GM18873 (cell line): ENCODE data around the gene WSCD2.

Experiments
- ATAC-seq: cut with Tn5 transposase; IDR thresholded peaks from one replicate; pipeline ENCODE4 v1.9.1; 2021; ENCODE audit warnings: mild to moderate bottlenecking, moderate library complexity, moderate number of reproducible peaks; ENCODE audit not compliant: unreplicated experiment, low FRiP score

The WSCD2 gene

DNA sequence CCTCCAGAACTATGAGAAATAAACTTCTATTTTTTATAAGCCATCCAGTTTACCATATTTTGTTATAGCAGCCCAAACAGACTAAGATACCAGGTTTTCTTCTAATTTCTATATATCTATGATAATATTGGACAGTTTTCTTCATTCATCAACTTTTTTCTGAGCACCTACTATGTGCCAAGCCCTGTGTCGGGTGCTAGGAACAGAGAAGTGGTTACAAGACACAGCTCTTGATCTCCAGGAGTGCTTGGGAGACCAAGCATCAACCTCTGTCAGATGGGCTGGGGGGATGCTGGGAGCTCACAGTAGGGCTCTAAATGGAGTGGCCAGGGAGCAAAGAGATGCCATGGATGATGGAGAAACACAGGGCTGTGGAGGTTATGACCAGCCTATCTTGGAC is 2.9 kb upstream of the WSCD2 start:
- ATAC-seq, result no peak

DNA sequence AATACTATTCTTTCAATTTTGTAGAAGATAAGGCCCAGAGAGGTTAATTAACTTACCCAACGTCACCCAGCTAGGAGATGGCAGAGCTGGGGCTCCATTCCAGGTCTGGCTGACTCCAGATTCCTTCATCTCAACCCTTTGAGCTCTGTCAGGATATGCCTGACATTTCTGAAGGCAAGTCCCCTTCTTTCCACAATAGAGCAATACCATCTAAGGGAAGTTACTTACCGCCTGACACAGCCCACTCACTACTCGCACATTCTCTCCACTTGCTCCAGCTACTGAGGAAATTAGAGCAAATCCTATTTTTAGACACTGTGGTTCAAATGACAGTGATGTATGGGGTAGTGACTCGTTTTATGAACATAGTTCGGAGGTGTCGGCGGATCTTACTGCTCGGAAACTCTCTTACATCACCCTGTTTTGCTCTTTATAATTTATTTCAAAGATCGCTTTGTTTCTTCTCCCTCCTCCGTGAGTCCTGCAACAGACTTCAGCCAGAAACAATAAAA is 2.0 kb upstream of the WSCD2 start:
- no peak for ATAC-seq

DNA sequence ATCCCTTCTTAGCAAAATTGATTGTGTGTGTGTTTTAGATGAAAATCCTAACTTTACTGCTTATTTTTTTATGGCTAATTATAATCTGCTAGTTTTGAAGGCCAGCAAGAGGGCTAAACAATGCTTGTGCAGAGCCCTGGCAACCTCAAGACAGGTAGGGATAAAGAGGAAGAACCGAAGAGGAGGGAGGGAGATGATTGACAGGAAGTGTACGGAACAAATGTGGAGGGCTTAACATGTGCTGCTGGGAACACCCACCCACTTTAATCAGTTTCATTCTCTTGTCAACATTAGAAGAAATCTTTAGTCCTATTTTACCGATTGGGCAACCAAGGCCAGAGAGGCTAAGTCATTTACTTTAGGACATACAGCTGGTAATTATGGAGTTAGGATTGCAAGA is 1.4 kb upstream of the WSCD2 start:
- ATAC-seq, result no peak

DNA sequence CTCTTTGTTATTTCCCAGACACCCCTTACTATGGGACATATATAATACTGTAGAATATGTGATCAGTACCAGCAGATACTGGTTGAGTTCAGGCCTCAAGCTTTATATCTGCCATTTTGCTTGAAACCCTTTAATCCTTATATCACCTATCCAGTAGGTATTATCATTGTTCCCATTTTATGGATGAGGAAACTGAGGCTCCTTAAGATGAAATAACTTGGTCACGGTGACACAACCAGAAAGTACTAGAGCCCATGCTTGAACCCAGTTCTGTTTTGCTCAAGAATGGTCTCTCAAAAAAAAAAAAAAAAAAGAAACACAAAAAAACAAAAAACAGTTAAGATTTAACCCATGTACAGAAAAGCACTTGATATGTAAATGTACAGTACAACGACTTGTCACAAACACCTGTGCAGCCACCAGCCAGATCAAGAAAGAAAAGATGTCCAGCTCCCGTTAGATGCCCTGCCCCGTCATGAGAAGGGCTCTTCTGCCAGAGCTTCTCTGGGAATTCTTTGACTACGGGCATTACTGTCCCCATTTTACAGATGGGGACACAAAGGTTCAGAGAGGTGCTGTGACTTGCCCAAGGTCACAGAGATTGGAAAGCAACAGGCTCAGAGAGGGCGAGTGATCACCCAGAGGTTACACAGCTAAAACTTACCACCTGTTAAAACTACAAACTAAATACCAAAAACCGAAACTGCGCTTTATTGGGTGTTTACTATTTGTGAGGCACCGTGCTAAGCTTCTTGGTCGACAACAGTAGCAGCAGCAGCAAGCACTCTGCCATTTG is 669 bp upstream of the WSCD2 start:
- ATAC-seq, result no peak

DNA sequence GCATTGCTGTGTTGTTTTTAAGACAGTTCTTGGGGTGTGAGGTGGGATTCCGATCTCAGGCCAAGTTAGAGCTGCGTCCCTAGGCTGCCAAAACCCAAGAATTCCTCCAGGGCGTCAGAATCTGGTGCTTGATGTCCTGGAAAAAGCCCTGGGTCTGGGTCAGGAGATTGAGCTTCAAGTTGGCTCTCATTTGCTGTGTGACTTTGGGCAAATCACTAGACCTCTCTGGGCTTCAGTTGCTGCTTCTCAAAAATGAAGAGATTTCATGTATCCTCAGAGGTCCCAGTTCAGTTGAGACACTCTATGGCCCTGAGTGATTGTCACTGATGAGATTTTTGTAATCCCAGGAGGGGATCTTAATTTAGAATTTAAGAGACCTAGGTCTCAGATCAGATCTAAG is 1.9 kb downstream of the WSCD2 start:
- no peak for ATAC-seq

DNA sequence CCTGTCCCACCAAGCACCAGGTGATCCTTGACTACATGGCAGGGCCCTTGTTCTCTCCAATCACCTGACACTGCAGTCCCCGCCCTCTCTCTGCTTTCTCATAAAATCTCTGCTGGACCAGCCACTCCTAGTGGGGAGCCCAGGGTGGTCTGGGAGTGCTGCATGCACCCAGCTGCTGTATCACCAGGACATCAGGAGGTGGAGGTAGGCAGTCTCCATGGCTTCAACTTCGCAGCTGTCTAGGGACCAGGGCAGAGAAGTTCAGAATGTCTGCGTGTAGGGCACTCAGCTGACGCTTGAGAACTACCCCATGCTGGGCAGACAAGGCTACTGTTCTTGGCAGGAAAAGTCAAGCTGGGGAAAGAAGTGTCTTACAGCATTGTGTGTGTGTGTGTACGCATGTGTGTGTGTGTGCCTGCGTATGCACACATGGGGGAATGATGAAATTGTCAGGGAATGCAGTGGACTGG is 2.6 kb downstream of the WSCD2 start:
- ATAC-seq, result no peak

DNA sequence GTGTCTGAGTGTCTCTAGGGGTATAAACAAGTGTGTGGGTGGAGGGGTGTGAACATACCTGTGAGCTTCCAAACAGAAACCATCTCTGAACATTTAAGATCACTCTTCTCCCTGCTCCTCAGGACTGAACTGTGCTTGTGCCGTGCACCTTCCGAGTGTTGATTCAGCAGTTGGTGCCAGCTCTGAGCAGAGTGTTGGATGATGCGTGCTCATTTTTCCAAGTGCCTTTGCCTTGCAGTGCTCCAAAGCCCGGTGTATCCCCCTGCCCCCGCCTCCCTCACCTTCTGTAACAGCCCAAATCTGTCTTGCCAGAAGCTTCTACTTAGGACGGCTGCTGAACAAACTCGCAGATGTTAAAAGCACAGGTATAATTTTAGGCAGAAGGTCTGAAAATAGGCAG is 4.4 kb downstream of the WSCD2 start:
- ATAC-seq, result no peak

DNA sequence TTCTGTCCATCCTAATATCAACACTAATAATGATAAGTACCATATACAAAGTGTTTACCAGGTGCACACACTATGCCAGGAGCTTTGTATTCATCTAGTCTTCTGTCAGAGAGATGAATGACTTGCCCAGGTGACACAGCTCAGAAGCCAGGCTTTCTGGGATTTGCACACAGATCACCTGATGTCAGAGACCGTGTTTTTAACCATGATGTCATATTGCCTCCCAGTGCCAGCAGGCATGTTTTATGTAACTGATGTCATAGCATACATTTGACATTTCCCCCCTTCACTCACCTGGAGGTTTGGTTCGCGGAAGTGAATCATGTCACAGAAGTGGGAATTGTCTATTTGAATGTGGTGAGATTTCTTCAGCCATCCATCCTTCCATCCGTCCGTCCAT is 5.7 kb downstream of the WSCD2 start:
- ATAC-seq, result no peak

DNA sequence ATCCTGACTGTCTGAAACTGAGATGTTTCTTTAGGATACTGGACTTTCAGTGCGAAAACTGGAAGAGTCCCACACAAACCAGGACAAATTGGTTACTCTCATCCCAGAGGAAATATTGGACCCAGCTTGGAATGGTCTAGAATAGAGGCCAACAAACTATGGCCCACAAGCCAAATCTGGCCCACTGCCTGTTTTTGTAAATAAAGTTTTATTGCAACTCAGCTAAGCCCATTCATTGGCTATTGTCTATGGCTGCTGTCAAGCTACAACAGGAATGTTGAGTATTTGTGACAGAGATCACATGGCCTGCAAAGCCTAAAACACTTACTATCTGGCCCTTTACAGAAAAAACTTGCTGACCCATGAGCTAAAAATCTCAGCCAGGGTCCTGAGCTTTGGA is 6.5 kb downstream of the WSCD2 start:
- no peak for ATAC-seq

DNA sequence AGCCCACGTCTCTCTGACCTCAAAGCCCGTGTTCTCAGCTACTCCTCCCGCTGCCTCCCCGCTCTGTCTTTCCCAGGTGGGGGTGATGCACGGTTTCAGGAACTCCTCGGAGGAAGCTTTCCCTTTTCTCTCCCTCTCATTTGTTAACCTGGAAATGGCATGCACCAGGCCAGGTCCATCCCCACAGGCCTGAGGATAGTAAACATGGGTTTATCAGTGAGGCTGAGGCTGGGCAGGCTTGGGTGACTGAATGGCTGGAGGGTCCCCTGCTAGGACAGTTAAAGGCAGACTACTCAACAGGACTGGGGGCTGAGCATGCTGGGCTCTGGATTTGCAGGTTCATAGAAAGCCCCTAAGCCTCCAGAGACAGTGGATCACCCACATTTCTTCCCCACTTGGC is 7.6 kb downstream of the WSCD2 start:
- no peak for ATAC-seq

DNA sequence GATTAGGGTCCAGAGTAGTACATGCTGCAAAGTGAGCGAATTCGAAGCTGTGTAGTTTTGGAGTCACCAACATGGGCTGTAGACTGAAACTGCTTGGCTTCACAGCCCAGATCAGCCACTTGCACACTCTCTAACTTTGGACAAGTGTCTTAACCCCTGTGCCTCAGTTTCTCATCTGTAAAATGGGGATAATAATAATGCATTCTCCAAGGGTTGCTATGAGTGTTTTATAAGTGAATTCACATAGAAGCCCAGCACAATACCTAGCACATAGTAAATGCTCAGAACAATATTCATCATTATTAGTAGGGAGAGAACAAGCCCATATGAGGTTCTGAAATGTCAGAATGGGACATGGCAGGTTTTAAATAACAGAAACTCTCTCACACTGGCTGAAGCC is 10.4 kb downstream of the WSCD2 start:
- ATAC-seq, result no peak

DNA sequence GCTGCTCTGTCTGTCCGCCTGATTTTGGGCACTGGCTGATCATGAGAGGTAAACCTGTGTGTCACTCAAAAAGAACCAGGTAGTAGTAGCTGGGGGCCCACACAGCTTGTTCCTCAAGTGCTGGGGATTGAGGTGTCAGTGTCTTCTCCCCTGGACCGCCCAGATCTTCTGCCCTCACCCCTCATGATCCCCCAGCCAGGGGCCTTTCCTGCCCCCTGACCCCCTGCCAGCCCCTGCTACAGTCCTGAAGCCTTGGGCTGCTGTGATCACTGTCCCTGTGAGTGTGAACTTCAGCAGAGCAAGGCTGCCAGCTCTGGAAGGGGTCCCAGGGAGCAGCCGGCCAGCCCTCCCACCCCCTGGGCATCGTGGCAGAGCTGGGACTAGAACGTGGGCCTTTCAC is 11.4 kb downstream of the WSCD2 start:
- no peak for ATAC-seq

DNA sequence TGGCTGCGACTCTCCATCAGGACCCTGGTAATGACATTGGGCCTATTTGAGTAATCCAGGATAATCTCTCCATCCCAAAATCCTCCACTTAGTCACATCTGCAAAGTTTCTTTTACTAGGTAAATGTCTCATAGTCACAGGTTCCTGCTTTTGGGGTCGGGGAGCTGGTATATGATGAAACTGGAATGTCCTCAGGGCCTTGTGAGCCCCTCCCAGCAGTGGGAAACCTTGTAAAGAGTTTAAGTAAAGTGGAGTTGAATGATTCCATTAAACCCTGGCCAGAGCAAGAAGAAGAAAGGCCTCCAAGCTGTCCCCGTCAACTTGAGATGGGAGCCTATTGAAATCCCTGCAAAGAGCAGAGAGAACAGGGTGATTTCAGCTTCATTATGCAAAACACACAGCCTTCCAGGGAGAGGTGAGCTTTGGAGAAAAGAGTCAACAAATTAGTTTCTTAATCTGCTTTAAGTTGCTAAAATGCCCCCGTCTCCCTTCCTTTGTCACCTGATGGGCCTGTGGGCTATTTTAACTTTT is 12.6 kb downstream of the WSCD2 start:
- ATAC-seq, result no peak

DNA sequence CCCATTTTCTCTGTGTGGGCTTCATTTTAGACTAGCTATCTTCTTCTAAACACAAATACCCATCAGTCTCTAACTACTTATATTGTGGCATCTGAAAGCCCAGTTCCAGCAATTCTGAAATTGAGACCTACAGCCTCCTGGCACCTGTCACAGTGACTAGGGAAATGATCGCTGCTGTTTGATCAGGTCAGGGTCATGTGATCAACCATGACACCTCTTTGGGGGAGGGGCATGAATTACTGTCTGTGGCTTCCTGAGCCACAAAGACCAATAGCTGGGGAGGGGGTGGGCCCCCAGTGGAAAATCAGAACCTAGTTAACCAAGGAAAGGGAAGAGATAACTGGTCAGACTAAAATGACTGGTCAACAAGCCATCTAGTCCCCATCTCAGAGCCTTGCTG is 14.1 kb downstream of the WSCD2 start:
- no peak for ATAC-seq

DNA sequence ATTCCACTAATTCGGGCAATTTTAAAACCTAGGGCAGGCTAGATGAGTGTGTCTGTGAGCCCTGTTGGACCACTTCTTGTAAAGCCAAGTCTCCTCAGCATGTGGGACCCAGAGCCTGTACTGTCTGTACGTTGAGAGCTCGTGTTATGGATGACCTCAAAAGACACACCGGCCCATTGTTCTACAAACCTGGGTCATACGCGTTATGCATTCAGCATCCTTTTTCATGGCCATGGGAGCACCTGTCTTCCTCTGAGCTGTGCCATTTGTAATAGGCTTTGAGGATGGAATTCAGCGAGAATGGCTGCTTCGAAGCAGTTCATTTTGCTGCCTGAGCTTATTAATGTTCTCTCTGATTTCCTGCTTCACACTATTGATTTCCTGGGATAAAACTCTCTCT is 15.0 kb downstream of the WSCD2 start:
- ATAC-seq, result no peak

DNA sequence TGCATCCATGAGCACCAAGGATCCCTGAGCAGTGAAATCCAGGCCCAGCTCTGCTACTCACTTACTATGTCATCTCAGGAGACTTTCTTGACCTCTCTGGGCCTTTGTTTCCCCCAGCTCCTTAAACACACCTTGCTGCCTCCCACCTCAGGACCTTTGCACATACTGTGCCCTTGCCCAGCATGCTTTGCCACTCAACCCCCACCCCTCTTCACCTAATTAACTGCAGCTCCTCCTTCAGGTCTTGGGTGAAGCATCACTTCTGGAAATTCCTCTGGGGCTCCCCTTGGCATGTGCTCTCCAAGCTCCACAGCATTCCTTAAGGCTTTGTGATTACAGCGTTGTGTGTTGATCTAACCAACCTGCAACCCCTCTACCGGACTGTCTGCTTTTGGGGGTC is 15.9 kb downstream of the WSCD2 start:
- ATAC-seq, result no peak

DNA sequence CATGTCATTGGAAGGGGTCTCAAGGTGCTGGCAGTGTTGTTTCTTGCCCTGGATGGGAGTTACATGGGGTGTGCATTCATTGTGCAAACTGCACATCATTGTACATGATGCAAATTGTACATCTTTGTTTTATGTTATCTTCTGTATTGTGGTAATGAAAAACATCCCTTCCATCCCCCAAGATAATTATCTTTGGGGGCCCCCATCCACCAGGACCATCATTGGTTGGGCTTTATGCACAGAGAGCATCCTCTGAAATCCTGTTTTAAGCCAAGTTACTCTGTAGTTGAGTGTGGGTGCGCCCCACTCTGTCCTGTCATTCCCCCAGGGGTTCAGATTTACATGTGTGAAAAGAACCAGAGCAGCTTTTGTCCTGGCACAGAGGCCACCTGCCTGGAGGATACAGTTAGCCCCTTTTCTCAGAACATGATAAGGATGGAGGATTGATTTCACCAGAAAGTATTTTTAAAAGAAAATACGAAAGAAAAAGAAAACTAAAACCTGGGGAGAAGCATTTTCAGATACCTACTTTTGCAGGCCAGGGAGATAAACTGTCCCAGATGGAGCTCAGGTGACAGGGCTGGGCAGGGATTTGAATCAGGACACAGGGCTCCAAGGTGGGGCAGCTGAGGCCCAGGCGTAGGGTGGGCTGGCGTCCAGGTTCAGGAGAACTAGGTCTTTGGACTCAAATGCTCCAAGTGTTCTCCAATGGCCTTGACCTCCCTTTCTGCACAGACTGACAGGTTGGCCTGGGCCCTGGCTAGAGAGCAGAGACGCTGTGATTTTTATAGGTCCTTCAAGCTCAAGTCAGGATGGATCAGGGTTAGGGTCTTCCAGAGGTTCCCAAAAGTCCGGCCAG is 17.2 kb downstream of the WSCD2 start:
- ATAC-seq, result no peak

DNA sequence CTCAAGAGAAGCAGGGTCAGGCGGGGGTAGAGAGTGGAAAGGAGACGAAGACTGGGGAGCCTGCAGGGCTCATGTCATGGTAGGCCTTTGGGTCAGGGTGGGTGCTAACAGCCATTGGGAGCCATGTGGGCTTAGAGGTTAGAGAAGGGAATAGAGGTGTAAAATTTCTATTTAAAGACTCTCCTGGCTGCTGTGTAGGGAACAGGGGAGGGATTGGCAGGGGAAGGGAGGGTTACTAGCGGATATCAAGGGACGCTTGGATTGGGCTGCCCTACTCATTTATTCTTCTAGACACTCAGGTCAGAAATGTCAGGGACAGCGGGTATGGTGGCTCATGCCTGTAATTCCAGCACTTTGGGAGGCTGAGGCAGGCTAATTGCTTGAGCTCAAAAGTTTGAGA is 18.2 kb downstream of the WSCD2 start:
- no peak for ATAC-seq

DNA sequence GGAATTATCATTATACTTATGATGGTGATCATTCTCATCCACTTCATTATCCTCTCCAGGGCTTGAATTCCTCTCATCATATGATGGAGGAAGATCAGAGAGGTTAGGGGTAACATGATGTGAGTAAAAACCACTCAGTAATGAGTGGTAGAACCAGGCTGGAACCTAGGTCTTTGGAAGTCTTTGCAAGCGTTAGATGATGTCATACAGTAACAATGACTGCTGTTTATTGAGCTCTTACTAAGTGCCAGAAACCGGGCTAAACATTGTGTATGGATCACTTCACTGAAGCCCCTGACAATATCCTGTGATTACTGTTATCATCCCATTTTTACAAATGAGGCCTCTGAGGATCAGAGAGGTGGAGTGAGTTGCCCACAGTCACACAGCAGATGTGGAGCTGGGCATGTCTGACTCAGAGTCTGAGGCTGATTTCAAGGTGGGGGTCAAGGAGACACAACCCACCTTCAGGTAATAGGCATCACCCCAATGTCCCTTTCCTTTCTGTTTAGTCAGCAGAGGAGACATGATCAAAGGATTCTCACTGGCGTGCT is 19.5 kb downstream of the WSCD2 start:
- no peak for ATAC-seq

DNA sequence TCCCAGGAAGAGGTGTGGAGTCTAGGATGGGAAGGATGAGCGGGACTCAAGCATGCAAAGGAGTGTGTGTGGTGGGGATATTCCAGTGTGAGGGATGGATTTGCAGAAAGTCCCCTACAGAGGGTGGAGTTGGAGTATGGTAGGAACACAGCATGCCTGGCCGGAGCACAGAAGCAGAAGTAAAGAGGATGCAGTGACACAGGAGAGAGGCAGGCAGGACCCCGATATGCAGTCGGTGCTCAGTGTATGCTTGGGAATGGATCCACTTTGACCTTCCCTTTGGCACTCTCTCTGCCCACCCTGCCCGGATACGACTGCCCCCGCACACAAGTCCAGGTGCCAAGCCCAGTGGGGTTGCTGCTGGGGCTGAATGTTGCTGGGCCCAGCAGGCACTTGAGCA is 21.3 kb downstream of the WSCD2 start:
- no peak for ATAC-seq

DNA sequence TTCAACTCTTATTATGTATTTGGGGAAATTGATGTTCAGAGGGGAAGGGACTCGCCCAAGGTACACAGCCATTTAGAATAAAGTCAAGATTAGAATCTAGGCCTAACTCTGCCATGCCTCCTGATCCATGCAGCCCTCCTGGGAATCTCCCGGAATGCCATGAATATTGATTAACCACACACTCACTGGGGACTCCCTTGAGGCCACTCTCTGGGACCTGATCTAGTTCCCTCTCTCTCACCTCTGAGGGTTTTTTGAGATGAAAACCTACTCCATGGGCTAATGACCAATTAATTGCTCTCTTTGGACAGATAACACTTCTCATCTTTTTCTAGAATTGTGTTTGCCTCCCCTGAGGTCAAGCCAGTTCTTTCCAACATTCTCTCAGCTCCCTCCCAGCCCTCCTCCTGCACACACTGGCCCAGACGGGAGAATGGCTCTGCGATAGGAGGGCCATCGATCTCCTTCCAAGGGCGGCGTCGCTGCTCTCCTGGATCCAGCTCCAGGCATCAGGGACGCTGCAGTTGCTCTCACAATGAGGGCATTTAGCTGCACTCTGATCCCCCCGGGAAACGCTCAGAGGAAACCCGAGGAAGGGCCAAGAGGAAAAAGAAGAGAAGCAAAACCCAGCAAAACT is 22.6 kb downstream of the WSCD2 start:
- ATAC-seq, result no peak
